ENCODE data around the gene BRAF.
"Not testable (repeated sequence)": the region's sequence is repeated elsewhere in the genome, so short reads cannot be mapped to it uniquely, and the experiment has no call there.

The BRAF gene

DNA sequence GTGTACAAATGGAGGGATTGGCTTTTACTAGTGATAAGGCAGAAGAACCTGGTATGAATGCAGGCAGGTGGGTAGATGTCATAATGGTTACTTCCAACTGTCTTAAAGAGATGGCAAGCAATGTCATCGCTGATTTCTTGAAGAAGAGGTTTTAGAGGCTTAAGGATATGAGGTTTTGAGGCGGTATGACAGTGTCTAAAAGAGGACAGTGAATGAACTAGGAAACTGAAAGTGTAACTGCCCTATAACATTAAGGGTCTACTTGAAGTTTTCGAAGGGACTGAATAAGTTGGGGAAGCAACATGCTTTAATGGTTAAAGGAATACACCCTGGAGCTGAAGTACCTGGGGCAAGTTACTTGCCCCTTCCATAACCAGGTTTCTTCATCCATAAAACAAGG, 157.3 kb downstream of the BRAF start:
- DNase-seq = no peak

DNA sequence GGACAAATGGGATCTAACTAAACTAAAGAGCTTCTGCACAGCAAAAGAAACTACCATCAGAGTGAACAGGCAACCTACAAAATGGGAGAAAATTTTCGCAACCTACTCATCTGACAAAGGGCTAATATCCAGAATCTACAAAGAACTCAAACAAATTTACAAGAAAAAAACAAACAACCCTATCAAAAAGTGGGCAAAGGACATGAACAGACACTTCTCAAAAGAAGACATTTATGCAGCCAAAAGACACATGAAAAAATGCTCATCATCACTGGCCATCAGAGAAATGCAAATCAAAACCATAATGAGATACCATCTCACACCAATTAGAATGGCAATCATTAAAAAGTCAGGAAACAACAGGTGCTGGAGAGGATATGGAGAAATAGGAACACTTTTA, 159.3 kb downstream of the BRAF start:
- not testable (repeated sequence) for DNase-seq

GRCh38 chr7:140763166-140763565, 161.6 kb downstream of the BRAF start:
- not testable (repeated sequence) for DNase-seq

DNA sequence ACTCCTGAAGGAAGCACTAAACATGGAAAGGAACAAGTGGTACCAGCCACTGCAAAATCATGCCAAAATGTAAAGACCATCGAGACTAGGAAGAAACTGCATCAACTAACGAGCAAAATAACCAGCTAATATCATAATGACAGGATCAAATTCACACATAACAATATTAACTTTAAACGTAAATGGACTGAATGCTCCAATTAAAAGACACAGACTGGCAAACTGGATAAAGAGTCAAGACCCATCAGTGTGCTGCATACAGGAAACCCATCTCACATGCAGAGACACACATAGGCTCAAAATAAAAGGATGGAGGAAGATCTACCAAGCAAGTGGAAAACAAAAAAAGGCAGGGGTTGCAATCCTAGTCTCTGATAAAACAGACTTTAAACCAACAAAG, 163.4 kb downstream of the BRAF start:
- not testable (repeated sequence) for DNase-seq

- DNase-seq = no peak
These were observed 170.2 kb downstream of the BRAF start for GRCh38 chr7:140754506-140754905.

GRCh38 chr7:140752533-140752932, 172.2 kb downstream of the BRAF start:
- no peak for DNase-seq

- DNase-seq = no peak
These were observed 178.0 kb downstream of the BRAF start for GRCh38 chr7:140746751-140747150.

DNA sequence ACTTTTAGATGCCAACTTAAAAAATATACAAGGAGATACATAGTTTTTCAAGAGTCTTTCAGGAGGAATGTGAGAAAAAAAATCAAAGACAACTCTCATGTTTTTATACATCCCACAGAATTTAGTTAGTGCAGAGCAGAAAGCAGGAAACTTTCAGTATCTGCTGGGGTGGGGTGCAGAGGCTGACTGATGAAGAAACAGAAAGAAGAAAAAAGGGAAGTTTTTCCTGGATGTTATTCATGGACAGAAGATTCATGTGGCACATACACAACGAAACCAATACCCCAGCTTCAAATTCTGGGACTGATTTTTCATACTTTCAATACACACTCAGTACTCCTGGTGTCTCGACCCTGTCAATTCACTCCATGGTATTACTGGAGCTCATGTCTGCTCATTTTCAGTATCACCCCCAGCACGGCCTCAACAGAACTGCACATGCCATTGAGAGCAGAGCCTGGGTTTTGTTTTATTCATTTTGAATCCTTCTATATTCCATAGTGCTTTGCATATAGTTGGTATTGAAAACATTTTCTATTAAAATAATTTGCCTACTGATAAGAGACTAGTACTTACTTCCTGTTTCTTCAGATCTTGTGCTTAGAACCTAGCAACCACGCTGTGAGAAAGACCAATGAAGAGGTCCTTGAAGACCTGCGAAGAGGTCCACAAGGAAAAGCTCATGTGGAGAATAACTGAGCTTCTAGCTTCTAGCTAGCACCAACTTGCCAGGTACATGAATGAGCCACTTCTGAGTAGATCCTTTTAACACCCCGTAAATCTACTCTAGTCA, 179.3 kb downstream of the BRAF start:
- no peak for DNase-seq

DNA sequence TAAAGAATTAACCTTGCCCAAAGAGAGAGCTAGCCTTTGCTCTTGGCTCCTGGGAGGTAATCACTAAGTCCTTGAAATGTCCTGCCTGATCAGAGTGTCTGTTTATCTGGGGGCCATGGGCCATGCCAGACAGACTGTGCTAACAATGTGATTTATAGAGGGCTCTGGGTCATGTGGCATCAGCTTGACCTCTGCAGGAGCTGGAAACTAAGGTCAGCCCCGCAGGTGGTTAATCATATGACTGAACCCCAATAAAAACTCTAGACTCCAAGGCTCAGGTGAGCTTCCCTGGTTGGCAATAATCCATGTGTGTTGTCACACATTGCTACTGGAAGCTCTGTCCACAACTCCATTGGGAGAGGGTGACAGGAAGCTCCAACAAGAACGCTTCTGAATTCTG, 180.7 kb downstream of the BRAF start:
- DNase-seq = no peak

- DNase-seq = not testable (repeated sequence)
These were observed 181.5 kb downstream of the BRAF start for GRCh38 chr7:140743255-140743654.

DNA sequence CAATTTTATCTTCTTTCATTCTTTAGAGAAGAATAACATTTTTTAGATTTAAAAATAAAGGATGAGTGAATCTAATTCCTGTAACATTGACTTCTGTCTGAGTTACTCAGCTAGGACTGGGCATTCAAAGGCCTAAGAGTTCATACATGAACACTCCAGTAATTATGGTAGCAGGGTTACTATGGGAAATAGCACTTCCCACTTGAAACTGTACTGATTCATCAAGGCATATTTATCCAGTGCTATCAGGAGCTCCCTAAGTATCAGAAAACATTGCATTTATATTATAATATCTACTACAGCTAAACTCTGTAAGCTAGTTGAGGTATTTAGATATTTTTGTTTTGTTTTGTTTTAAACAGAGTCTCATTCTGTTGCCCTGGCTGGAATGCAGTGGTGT, 186.4 kb downstream of the BRAF start:
- no peak for DNase-seq

- DNase-seq = no peak
These were observed 190.0 kb downstream of the BRAF start for GRCh38 chr7:140734729-140735128.

DNA sequence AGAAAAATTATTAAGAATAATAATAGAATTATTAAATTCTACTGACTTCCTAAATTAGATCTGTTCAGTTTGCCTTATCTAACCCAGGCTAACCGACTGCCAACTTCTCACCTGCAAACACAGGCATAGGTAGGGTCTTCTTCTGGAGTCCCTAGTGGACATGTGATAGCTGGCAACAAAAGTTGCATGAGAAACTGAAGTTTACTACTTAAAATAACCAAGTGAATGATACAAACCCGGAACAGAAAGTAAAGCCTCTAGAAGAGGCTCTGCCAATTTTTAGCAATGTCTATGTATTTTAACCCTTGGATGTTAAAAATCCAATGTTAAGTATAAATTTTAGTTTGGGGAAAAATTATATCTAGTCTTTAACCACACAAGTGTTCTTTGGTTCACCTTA, 190.6 kb downstream of the BRAF start:
- no peak for DNase-seq

GRCh38 chr7:140732416-140732815, 192.3 kb downstream of the BRAF start:
- DNase-seq = no peak

DNA sequence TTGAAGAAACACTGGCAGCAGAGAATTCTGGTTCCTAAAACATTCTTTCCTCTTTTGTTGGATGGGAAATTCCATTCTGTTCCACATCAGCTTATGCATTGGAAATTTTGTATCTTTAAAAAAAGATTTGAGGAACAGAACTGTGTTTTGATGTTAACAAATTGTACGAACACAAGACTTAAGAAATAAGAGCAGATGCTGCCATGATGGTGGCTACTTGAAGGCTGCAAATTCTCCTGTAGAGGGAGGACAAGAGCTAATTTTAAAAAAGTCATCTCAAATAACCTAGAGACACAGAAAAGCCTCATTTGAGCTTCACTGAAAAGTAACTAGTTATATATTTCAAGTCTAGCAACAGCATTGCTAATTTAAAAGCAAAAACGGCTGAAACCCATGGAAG, 198.4 kb downstream of the BRAF start:
- no peak for DNase-seq

GRCh38 chr7:140724706-140725105, 200.0 kb downstream of the BRAF start:
- no peak for DNase-seq

DNA sequence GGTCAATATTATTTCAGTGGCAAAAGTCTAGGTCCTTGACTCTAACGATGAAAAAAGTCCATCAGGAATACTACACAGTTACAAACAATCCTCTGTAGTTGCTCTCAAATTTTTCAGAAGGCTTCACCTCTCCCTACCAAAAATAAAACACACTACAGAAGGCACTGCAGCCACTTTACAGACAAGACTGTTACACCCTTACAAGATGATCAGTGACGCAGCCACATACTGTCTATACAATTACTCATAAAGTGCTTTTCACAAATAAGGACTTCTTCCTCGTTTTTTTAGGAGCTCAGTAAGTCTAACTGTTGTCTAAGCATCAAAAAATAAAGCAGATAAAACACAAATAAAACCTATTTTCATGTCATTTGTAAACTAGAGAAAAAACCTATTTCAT, 201.2 kb downstream of the BRAF start:
- DNase-seq = no peak

- no peak for DNase-seq
These were observed 201.7 kb downstream of the BRAF start for GRCh38 chr7:140723006-140723405.

- DNase-seq = no peak
These were observed 202.5 kb downstream of the BRAF start for GRCh38 chr7:140722254-140722653.

DNA sequence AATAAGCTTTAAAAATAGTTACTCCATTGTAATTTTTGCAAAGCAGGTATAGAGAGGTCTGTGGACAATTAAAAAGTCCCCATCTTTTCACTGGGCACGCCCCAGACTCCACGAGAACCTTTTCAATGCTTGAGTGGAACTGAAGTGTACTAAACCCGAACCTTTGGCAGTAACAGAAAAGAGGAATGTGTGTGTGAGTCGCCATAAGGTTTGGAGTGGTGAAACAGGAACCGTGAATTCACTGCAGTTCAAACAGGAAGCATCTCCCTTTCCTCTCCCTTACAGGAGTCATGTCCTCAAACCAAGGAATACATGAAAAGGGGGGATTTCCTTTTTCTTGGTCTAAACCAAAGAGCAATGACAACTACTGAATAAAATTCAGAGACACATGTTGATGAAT, 205.0 kb downstream of the BRAF start:
- no peak for DNase-seq

DNA sequence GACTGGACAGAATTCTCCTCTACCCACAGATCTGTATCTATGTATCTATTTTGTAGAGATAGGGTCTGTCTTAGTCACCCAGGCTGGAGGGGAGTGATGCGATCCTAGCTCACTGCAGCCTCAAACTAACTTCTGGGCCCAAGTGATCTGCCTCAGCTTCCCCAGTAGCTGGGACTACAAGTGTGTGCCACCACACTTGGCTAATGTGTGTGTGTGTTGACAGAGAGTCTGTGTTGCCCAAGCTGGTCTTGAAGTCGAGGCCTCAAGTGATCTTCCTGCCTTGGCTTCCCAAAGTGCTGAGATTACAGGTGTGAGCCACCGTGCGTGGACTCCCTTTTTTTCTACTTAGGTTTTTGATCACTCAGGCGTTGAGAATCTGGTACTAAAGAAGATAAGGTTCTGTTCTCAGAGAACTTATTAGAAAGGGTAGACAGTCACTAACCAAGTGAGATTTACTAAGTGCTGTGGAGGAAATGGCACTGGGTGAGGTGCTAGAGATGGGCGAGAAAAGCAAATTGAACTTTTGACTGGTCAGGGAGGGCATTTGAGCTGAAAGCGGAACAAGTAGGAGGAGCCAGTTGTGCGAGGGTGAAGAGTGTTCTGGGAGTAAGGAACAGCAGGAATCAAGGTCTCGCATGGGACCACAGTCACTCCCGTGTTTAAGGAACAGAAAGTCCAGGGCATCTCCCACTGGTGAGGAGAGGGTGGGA, 210.2 kb downstream of the BRAF start:
- no peak for DNase-seq

DNA sequence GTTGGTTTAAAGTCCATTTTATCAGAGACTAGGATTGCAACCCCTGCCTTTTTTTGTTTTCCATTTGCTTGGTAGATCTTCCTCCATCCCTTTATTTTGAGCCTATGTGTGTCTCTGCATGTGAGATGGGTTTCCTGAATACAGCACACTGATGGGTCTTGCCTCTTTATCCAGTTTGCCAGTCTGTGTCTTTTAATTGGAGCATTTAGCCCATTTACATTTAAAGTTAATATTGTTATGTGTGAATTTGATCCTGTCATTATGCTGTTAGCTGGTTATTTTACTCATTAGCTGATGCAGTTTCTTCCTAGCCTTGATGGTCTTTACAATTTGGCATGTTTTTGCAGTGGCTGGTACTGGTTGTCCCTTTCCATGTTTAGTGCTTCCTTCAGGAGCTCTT, 212.3 kb downstream of the BRAF start:
- DNase-seq = not testable (repeated sequence)

DNA sequence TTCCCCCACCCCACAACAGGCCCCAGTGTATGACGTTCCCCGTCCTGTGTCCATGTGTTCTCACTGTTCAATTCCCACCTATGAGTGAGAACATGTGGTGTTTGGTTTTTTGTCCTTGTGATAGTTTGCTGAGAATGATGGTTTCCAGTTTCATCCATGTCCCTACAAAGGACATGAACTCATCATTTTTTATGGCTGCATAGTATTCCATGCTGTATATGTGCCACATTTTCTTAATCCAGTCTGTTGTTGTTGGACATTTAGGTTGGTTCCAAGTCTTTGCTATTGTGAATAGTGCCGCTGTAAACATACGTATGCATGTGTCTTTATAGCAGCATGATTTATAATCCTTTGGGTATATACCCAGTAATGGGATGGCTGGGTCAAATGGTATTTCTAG, 216.0 kb downstream of the BRAF start:
- DNase-seq = not testable (repeated sequence)

- DNase-seq = no peak
These were observed 217.6 kb downstream of the BRAF start for GRCh38 chr7:140707132-140707531.

DNA sequence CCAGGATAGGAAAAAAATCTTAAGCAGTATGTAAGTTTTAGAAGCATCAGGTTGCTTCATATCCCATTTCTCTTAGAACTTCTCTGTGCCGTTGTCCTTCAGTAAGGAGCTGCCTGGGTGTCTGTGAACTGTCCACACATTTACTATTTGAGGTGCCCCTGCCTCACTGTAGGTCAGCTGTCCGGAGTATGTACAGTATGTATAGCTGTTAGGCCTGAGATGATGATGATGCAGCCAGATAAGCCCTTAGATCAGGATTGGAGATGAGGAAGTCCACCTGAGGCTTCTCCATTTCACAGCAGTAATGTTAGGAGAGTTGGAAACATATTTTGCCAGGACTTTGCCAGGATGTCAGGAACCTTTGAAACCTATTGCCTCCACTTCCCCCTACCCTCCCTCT, 220.5 kb downstream of the BRAF start:
- DNase-seq = no peak
